IPS DF 4.7 (cell line): ENCODE results near the gene KIZ.
"Not testable (repeated sequence)": the region's sequence is repeated elsewhere in the genome, so short reads cannot be mapped to it uniquely, and the experiment has no call there.

ENCODE experiments used
- DNase-seq: peaks from one replicate; pipeline ENCODE4 v3.0.0-alpha.2; 2013; ENCODE audit warnings: low spot score; ENCODE audit errors: extremely low read depth

Gene KIZ

GRCh38 chr20:21225215-21225947 is 99.5 kb downstream of the KIZ start:
- no peak for DNase-seq

- DNase-seq, result no peak
Measured at GRCh38 chr20:21228511-21228910, 102.6 kb downstream of the KIZ start.

- no peak for DNase-seq
Measured at GRCh38 chr20:21229163-21229562, 103.3 kb downstream of the KIZ start.

- no peak for DNase-seq
Measured at GRCh38 chr20:21230220-21230619, 104.3 kb downstream of the KIZ start.

GRCh38 chr20:21230686-21231085 is 104.8 kb downstream of the KIZ start:
- DNase-seq, result no peak

- no peak for DNase-seq
Measured at GRCh38 chr20:21232546-21233280, 106.8 kb downstream of the KIZ start.

- no peak for DNase-seq
Measured at GRCh38 chr20:21234324-21234723, 108.4 kb downstream of the KIZ start.

- no peak for DNase-seq
Measured at GRCh38 chr20:21234806-21235483, 109.1 kb downstream of the KIZ start.

GRCh38 chr20:21235484-21236445 is 109.9 kb downstream of the KIZ start:
- DNase-seq, result no peak

- DNase-seq, result no peak
Measured at GRCh38 chr20:21237956-21238799, 112.3 kb downstream of the KIZ start.

- DNase-seq, result no peak
Measured at GRCh38 chr20:21238818-21239536, 113.1 kb downstream of the KIZ start.

- no peak for DNase-seq
Measured at GRCh38 chr20:21240394-21240793, 114.5 kb downstream of the KIZ start.

- DNase-seq, result no peak
Measured at GRCh38 chr20:21241406-21241805, 115.5 kb downstream of the KIZ start.

- no peak for DNase-seq
Measured at GRCh38 chr20:21243811-21244210, 117.9 kb downstream of the KIZ start.

GRCh38 chr20:21244808-21245207 is 118.9 kb downstream of the KIZ start:
- no peak for DNase-seq

- DNase-seq, result no peak
Measured at GRCh38 chr20:21246161-21246560, 120.3 kb downstream of the KIZ start.

- not testable (repeated sequence) for DNase-seq
Measured at GRCh38 chr20:21247603-21248095, 121.8 kb downstream of the KIZ start.

GRCh38 chr20:21251278-21251677 is 125.4 kb downstream of the KIZ start:
- no peak for DNase-seq

- DNase-seq, result no peak
Measured at GRCh38 chr20:21257192-21257591, 131.3 kb downstream of the KIZ start.
